Adrenal gland (tissue), 5 donors: ENCODE results near the gene PLA2G4B.

ENCODE experiments used
- POLR2A ChIP-seq, 2 donors: fragments of 450-650 bp; IDR thresholded peaks; one replicate each; pipeline ENCODE4 v1.6.1; 2017; ENCODE audit warnings: antibody characterized with exemption in 2 of 2, mild to moderate bottlenecking in 2 of 2, moderate library complexity in 1 of 2
- TF ChIP-seq, protein P1 (sequence below), 6 experiments: fragments of 450-650 bp in 4 of 6; fragments of 200-600 bp in 2 of 6; sonication (generic) in 1 of 6; IDR thresholded peaks; 1 replicate in 5 of 6; 2 replicates in 1 of 6; pipeline versions ENCODE4 v1.5.1 to v1.8.0; 2016 to 2021; ENCODE audit warnings: antibody characterized with exemption in 6 of 6, mild to moderate bottlenecking in 2 of 6, moderate library complexity in 1 of 6
- donor health status: DM: no; HTN: no; CAD: no.

DNA sequence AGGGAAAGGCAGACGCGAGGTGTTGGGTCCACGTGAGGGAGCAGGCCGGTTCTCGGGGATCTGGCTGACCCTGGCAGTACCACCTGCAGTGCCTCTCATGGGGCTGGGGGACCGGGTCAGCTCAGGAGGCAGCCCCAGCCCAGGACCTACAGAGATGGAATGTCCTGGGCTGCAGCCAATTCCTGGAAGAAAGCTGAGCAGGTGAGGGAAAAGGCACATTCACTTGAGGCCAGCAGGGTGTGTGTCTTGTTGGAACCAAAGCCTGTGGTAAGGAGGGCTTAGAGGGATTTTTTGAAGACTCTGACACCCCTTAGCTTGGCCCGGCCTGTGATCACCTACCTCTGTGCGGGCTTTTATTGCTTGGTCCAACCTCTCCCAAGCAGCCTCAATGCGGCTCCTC, 15.8 kb downstream of the PLA2G4B start:
- TF ChIP-seq, protein P1, sequence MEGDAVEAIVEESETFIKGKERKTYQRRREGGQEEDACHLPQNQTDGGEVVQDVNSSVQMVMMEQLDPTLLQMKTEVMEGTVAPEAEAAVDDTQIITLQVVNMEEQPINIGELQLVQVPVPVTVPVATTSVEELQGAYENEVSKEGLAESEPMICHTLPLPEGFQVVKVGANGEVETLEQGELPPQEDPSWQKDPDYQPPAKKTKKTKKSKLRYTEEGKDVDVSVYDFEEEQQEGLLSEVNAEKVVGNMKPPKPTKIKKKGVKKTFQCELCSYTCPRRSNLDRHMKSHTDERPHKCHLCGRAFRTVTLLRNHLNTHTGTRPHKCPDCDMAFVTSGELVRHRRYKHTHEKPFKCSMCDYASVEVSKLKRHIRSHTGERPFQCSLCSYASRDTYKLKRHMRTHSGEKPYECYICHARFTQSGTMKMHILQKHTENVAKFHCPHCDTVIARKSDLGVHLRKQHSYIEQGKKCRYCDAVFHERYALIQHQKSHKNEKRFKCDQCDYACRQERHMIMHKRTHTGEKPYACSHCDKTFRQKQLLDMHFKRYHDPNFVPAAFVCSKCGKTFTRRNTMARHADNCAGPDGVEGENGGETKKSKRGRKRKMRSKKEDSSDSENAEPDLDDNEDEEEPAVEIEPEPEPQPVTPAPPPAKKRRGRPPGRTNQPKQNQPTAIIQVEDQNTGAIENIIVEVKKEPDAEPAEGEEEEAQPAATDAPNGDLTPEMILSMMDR (IDR thresholded peaks at IDR 0.05): no peak
- no peak for TF ChIP-seq POLR2A (IDR thresholded peaks at IDR 0.05)
